K562 (cell line): ENCODE measurements around the gene ABCC10. TPM values are rescaled to one million over a fixed set of nuclear protein-coding genes. Genes with fewer than 3 reads are reported as not detected.

Source experiments
- AFF4 ChIP-seq: sonication (generic); formaldehyde crosslinking; IDR thresholded peaks from 2 replicates; pipeline ENCODE4 v1.8.0; 2023; ENCODE audit warnings: mild to moderate bottlenecking, missing genetic modification reagents
- ATF3 ChIP-seq, 2 experiments: fragments of 450-650 bp in 1 of 2; sonication (generic) in 1 of 2; formaldehyde crosslinking in 1 of 2; IDR thresholded peaks in 1 of 2; conservative IDR thresholded peaks in 1 of 2; 2 replicates each; pipeline versions ENCODE4 v1.6.1 to v1.8.1; 2016 to 2023; ENCODE audit warnings: mild to moderate bottlenecking in 2 of 2, moderate library complexity in 2 of 2, inconsistent platforms in 1 of 2, missing genetic modification reagents in 1 of 2
- ELF2 ChIP-seq: fragments of 250-450 bp; sonication (Bioruptor Pico); IDR thresholded peaks from 2 replicates; pipeline ENCODE4 v1.5.0; 2021; ENCODE audit warnings: mild to moderate bottlenecking
- EWSR1 ChIP-seq: fragments of 450-650 bp; IDR thresholded peaks from 2 replicates; pipeline ENCODE4 v1.6.1; 2018; ENCODE audit warnings: borderline replicate concordance, mild to moderate bottlenecking, low read depth, moderate library complexity; ENCODE audit not compliant: partially characterized antibody
- FOS ChIP-seq: IDR thresholded peaks from 3 replicates; pipeline ENCODE4 v1.6.1; 2011; ENCODE audit not compliant: insufficient read length; ENCODE audit errors: extremely low read depth
- FOSL1 ChIP-seq: fragments of 200-800 bp; sonication (Bioruptor generic); conservative IDR thresholded peaks from 2 replicates; pipeline ENCODE4 v1.6.1; 2016; ENCODE audit warnings: missing genetic modification characterization, missing compliant biosample characterization
- HNRNPK ChIP-seq: fragments of 200-400 bp; formaldehyde crosslinking; IDR thresholded peaks from one replicate; pipeline ENCODE4 v1.6.1; 2018; ENCODE audit warnings: mild to moderate bottlenecking, low read depth, low read length; ENCODE audit not compliant: poor library complexity, severe bottlenecking
- IFI16 ChIP-seq: fragments of 250-450 bp; sonication (Bioruptor Pico); IDR thresholded peaks from 2 replicates; pipeline ENCODE4 v2.1.2; 2022; ENCODE audit warnings: mild to moderate bottlenecking, inconsistent platforms
- NR2C1 ChIP-seq, 2 experiments: fragments of 450-650 bp; IDR thresholded peaks; 2 replicates each; pipeline ENCODE4 v1.6.1; 2017; ENCODE audit warnings: mild to moderate bottlenecking in 2 of 2, antibody characterized with exemption in 1 of 2, inconsistent platforms in 1 of 2, missing compliant biosample characterization in 1 of 2, missing genetic modification characterization in 1 of 2
- RBFOX2 ChIP-seq: fragments of 200-400 bp; formaldehyde crosslinking; IDR thresholded peaks from 2 replicates; pipeline ENCODE4 v1.6.1; 2017; ENCODE audit warnings: low read depth, mild to moderate bottlenecking, low read length, moderate library complexity
- ZHX1 ChIP-seq: fragments of 150-350 bp; conservative IDR thresholded peaks from 2 replicates; pipeline ENCODE4 v1.6.1; 2014; ENCODE audit warnings: low read length
- ZNF639 ChIP-seq, 2 experiments: fragments of 200-800 bp in 1 of 2; sonication (Bioruptor generic) in 1 of 2; sonication (generic) in 1 of 2; formaldehyde crosslinking in 1 of 2; IDR thresholded peaks in 1 of 2; conservative IDR thresholded peaks in 1 of 2; 2 replicates each; pipeline versions ENCODE4 v1.5.0 to v1.6.1; 2016 to 2020; ENCODE audit warnings: missing compliant biosample characterization in 1 of 2, missing genetic modification characterization in 1 of 2, missing genetic modification reagents in 1 of 2
- polyA plus RNA-seq, 8 experiments: library from polyadenylated mRNA; depleted of rRNA in 4 of 8; stranded (reverse) in 5 of 8; unstranded in 3 of 8; fragments of >200 nt; fragmentation: Nextera tagmentation in 2 of 8; fragmentation: Illumina TruSeq in 1 of 8; extraction: Ambion mirVana in 2 of 8; extraction: Trizol in 1 of 8; gene quantifications; 2 replicates each; pipeline versions ENCODE4 v1.2.1 to v1.2.3, GENCODE V29; 2011 to 2014; ENCODE audit warnings: inconsistent platforms in 1 of 8, missing spikeins in 1 of 8
- total RNA-seq, 7 experiments: library from RNA; depleted of rRNA in 6 of 7; stranded (reverse); fragments of >200 nt in 6 of 7; fragmentation: Illumina TruSeq in 2 of 7; extraction: Trizol in 2 of 7; gene quantifications; 2 replicates each; pipeline versions ENCODE4 v1.2.1 to v1.2.3, GENCODE V29; 2011 to 2021; ENCODE audit warnings: low replicate concordance in 1 of 7

ABCC10 gene
- total and polyA plus RNA-seq, 9 of the 15 experiments (the other 6 are each of a cell fraction or from before 2014, with no cell fraction given): 2.4 to 29.1 (median 13.7) TPM

GRCh38 chr6:43383021-43383667 is 44.2 kb upstream of the ABCC10 start (continued):
- TF ChIP-seq NR2C1 (IDR thresholded peaks at IDR 0.05) (no peak), NR2C1 (tag; IDR thresholded peaks at IDR 0.05) (no peak), FOS (no peak), IFI16 (CRISPR knock-in tag) (no peak), FOSL1 (0 out of 2 replicates have a peak, but pooled peaks have one; percentile 26), ATF3 (IDR thresholded peaks at IDR 0.05) (peak; percentile 30), ATF3 (CRISPR knock-in tag; conservative IDR thresholded peaks at IDR 0.05) (no peak), EWSR1 (no peak), AFF4 (CRISPR knock-in tag) (no peak), ZHX1 (no peak), HNRNPK (no peak), RBFOX2 (no peak), ZNF639 (CRISPR knock-in tag; conservative IDR thresholded peaks at IDR 0.05 in 1 of 2, IDR thresholded peaks at IDR 0.05 in 1 of 2) (no peak), ELF2 (CRISPR knock-in tag) (no peak)
